Stomach smooth muscle (tissue), 2 donors: ENCODE data around the gene FAM241A.
A peak's percentile ranks its signal among the peaks of the same experiment; 100 is the strongest.

Experiments used
- H3K27ac ChIP-seq: one replicate; pipeline ENCODE4 v1.7.0; 2013; ENCODE audit warnings: mild to moderate bottlenecking, low read length, inconsistent platforms
- H3K27me3 ChIP-seq, 2 donors: one replicate each; pipeline ENCODE4 v1.7.0; 2013; ENCODE audit warnings: low read length in 2 of 2; ENCODE audit not compliant: insufficient read depth in 2 of 2, control insufficient read depth in 1 of 2
- H3K36me3 ChIP-seq, 2 donors: one replicate each; pipeline ENCODE4 v1.7.0; 2013; ENCODE audit warnings: low read length in 2 of 2; ENCODE audit not compliant: control insufficient read depth in 2 of 2, insufficient read depth in 2 of 2
- H3K4me1 ChIP-seq: one replicate; pipeline ENCODE4 v1.7.0; 2013; ENCODE audit warnings: low read length; ENCODE audit not compliant: control insufficient read depth, insufficient read depth
- H3K4me3 ChIP-seq, 2 donors: one replicate each; pipeline ENCODE4 v1.7.0; 2013; ENCODE audit warnings: low read length in 2 of 2
- H3K9ac ChIP-seq, 2 donors: one replicate each; pipeline ENCODE4 v1.7.0; 2013; ENCODE audit warnings: low read length in 2 of 2, mild to moderate bottlenecking in 1 of 2
- H3K9me3 ChIP-seq, 2 donors: one replicate each; pipeline ENCODE4 v1.7.0; 2013; ENCODE audit warnings: low read length in 2 of 2; ENCODE audit not compliant: control insufficient read depth in 2 of 2
- donor health status: healthy.
- donor health status: Pancreatic carcinoma.

The FAM241A gene

GRCh38 chr4:112138538-112138937 lies 6.7 kb upstream of the FAM241A start:
- no peak overlapping the region for H3K27ac ChIP-seq
- H3K27me3 ChIP-seq, result no peaks in the 10 kb centered on the region
- no peak overlapping the region for H3K9ac ChIP-seq
- no peaks in the 10 kb centered on the region for H3K36me3 ChIP-seq
- no peaks in the 10 kb centered on the region for H3K9me3 ChIP-seq
- no peak overlapping the region for H3K4me3 ChIP-seq
- H3K4me1 ChIP-seq, result no peaks in the 10 kb centered on the region

GRCh38 chr4:112140536-112140935 lies 4.7 kb upstream of the FAM241A start:
- H3K27ac ChIP-seq, result no peak overlapping the region
- no peaks in the 10 kb centered on the region for H3K27me3 ChIP-seq
- no peaks in the 10 kb centered on the region for H3K36me3 ChIP-seq
- H3K9me3 ChIP-seq, result no peaks in the 10 kb centered on the region
- H3K9ac ChIP-seq, result no peak overlapping the region
- no peak overlapping the region for H3K4me3 ChIP-seq
- H3K4me1 ChIP-seq, result no peaks in the 10 kb centered on the region

- Histone ChIP-seq H3K27me3 (no peaks in the 10 kb centered on the region), H3K9ac (no peak overlapping the region), H3K4me3 (no peak overlapping the region), H3K27ac (no peak overlapping the region), H3K4me1 (peaks cover 4% of the 10 kb centered on the region), H3K9me3 (no peaks in the 10 kb centered on the region), H3K36me3 (no peaks in the 10 kb centered on the region)
Observed at GRCh38 chr4:112141366-112142138, 3.7 kb upstream of the FAM241A start.

GRCh38 chr4:112142182-112142581 lies 3.1 kb upstream of the FAM241A start:
- H3K36me3 ChIP-seq, result no peaks in the 10 kb centered on the region
- peaks cover 7% of the 10 kb centered on the region for H3K4me1 ChIP-seq
- H3K27ac ChIP-seq, result no peak overlapping the region
- no peaks in the 10 kb centered on the region for H3K27me3 ChIP-seq
- H3K4me3 ChIP-seq, result no peak overlapping the region
- no peaks in the 10 kb centered on the region for H3K9me3 ChIP-seq
- no peak overlapping the region for H3K9ac ChIP-seq

- Histone ChIP-seq H3K4me1 (peaks cover 8% of the 10 kb centered on the region), H3K36me3 (no peaks in the 10 kb centered on the region), H3K4me3 (no peak overlapping the region), H3K9me3 (no peaks in the 10 kb centered on the region), H3K27me3 (no peaks in the 10 kb centered on the region), H3K9ac (no peak overlapping the region), H3K27ac (no peak overlapping the region)
Observed at GRCh38 chr4:112143781-112144180, 1.5 kb upstream of the FAM241A start.

GRCh38 chr4:112144546-112145325 lies 518 bp upstream of the FAM241A start:
- Histone ChIP-seq H3K27ac (peak overlapping the region; percentile 75), H3K36me3 (no peaks in the 10 kb centered on the region), H3K9ac (peak overlapping the region; percentile 70 to 77), H3K27me3 (no peaks in the 10 kb centered on the region), H3K4me3 (peak overlapping the region; percentile 69 to 90), H3K4me1 (peaks cover 8% of the 10 kb centered on the region), H3K9me3 (no peaks in the 10 kb centered on the region)

GRCh38 chr4:112145790-112146501 lies 692 bp downstream of the FAM241A start:
- Histone ChIP-seq H3K9ac (peak overlapping the region; percentile 72 to 79), H3K9me3 (no peaks in the 10 kb centered on the region), H3K4me3 (peak overlapping the region; percentile 90 to 97), H3K27ac (peak overlapping the region; percentile 78), H3K27me3 (no peaks in the 10 kb centered on the region), H3K36me3 (no peaks in the 10 kb centered on the region), H3K4me1 (peaks cover 8% of the 10 kb centered on the region)

GRCh38 chr4:112146502-112146813 lies 1.2 kb downstream of the FAM241A start:
- Histone ChIP-seq H3K27me3 (no peaks in the 10 kb centered on the region), H3K9me3 (no peaks in the 10 kb centered on the region), H3K9ac (peak overlapping the region; percentile 48 to 72), H3K36me3 (no peaks in the 10 kb centered on the region), H3K27ac (peak overlapping the region; percentile 78), H3K4me1 (peaks cover 8% of the 10 kb centered on the region), H3K4me3 (peak overlapping the region; percentile 90 to 97)

GRCh38 chr4:112147697-112148096 lies 2.4 kb downstream of the FAM241A start:
- no peaks in the 10 kb centered on the region for H3K9me3 ChIP-seq
- no peaks in the 10 kb centered on the region for H3K27me3 ChIP-seq
- H3K9ac ChIP-seq, result no peak overlapping the region
- H3K4me3 ChIP-seq, result no peak overlapping the region
- H3K36me3 ChIP-seq, result no peaks in the 10 kb centered on the region
- H3K27ac ChIP-seq, result no peak overlapping the region
- H3K4me1 ChIP-seq, result peaks cover 8% of the 10 kb centered on the region

- Histone ChIP-seq H3K4me1 (peaks cover 8% of the 10 kb centered on the region), H3K4me3 (no peak overlapping the region), H3K27ac (no peak overlapping the region), H3K36me3 (no peaks in the 10 kb centered on the region), H3K9me3 (no peaks in the 10 kb centered on the region), H3K9ac (no peak overlapping the region), H3K27me3 (no peaks in the 10 kb centered on the region)
Observed at GRCh38 chr4:112150920-112151319, 5.7 kb downstream of the FAM241A start.
